Right lobe of liver (tissue), 4 donors: ENCODE results near the gene UBIAD1.

Source experiments
- CTCF ChIP-seq, 4 donors: fragments of 200-600 bp in 3 of 4; fragments of 450-650 bp in 1 of 4; IDR thresholded peaks; one replicate each; pipeline versions ENCODE4 v1.5.1 to v1.8.0; 2016 to 2022; ENCODE audit warnings: antibody characterized with exemption in 4 of 4, mild to moderate bottlenecking in 2 of 4
- POLR2A ChIP-seq: fragments of 450-650 bp; IDR thresholded peaks from one replicate; pipeline ENCODE4 v1.6.1; 2017; ENCODE audit warnings: antibody characterized with exemption, mild to moderate bottlenecking
- donor health status: DM: no; HTN: no; CAD: no.
- donor health status: DM: no; HTN: no; CAD: no.
- donor health status: DM: no; HTN: yes; CAD: no.

GRCh38 chr1:11311816-11312755 is 39.1 kb downstream of the UBIAD1 start:
- no peak for TF ChIP-seq CTCF (IDR thresholded peaks at IDR 0.05)
- no peak for TF ChIP-seq POLR2A
